GM19193 (cell line): Measurements from ENCODE around the gene ZNF740.

ENCODE experiments used
- POLR2A ChIP-seq: IDR thresholded peaks from 4 replicates; pipeline ENCODE4 v1.6.1; 2011; ENCODE audit not compliant: insufficient read depth, insufficient read length; ENCODE audit errors: extremely low read depth

Gene ZNF740

GRCh38 chr12:53169644-53170043, 10.9 kb upstream of the ZNF740 start:
- TF ChIP-seq POLR2A: no peak

- TF ChIP-seq POLR2A: no peak
Measured at GRCh38 chr12:53170215-53170614, 10.3 kb upstream of the ZNF740 start.

- TF ChIP-seq POLR2A: no peak
Measured at GRCh38 chr12:53170876-53171724, 9.4 kb upstream of the ZNF740 start.

GRCh38 chr12:53171725-53172329, 8.7 kb upstream of the ZNF740 start:
- no peak for TF ChIP-seq POLR2A

GRCh38 chr12:53172352-53172751, 8.2 kb upstream of the ZNF740 start:
- no peak for TF ChIP-seq POLR2A

GRCh38 chr12:53173085-53173715, 7.3 kb upstream of the ZNF740 start:
- no peak for TF ChIP-seq POLR2A

GRCh38 chr12:53174881-53175491, 5.5 kb upstream of the ZNF740 start:
- TF ChIP-seq POLR2A: no peak

GRCh38 chr12:53176750-53177149, 3.8 kb upstream of the ZNF740 start:
- no peak for TF ChIP-seq POLR2A

GRCh38 chr12:53179687-53180219, 769 bp upstream of the ZNF740 start:
- no peak for TF ChIP-seq POLR2A

GRCh38 chr12:53180931-53181645, 566 bp downstream of the ZNF740 start:
- TF ChIP-seq POLR2A: no peak

- TF ChIP-seq POLR2A: no peak
Measured at GRCh38 chr12:53181935-53182334, 1.4 kb downstream of the ZNF740 start.

GRCh38 chr12:53182903-53183302, 2.4 kb downstream of the ZNF740 start:
- TF ChIP-seq POLR2A: no peak

- no peak for TF ChIP-seq POLR2A
Measured at GRCh38 chr12:53184828-53185227, 4.3 kb downstream of the ZNF740 start.

- no peak for TF ChIP-seq POLR2A
Measured at GRCh38 chr12:53185582-53186153, 5.1 kb downstream of the ZNF740 start.
